GM10847 (cell line): Measurements from ENCODE around the gene TLL1.

ENCODE experiments used
- POLR2A ChIP-seq: IDR thresholded peaks from 2 replicates; pipeline ENCODE4 v1.6.1; 2011; ENCODE audit not compliant: insufficient read length; ENCODE audit errors: extremely low read depth

The TLL1 gene

DNA sequence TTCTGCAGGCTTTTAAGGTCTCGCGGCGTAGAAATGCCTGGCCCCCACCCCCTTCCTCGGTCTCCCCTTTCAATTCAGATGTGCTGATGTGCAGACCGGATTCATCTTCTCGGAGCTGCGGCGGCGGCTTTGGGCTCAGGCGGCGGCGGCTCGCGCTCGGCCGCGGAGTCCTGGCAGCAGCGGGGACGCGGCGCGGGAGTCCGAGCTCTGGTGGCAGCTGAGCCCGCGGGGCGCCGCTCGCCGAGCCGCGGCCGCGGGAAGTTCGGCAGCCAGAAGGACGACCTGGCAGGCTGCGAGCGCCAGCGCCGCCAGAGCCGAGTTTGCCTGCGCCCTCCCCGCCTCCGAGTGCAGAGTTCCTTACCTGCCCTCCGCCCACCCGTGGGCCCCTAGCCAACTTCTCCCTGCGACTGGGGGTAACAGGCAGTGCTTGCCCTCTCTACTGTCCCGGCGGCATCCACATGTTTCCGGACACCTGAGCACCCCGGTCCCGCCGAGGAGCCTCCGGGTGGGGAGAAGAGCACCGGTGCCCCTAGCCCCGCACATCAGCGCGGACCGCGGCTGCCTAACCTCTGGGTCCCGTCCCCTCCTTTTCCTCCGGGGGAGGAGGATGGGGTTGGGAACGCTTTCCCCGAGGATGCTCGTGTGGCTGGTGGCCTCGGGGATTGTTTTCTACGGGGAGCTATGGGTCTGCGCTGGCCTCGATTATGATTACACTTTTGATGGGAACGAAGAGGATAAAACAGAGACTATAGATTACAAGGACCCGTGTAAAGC lies 448 bp downstream of the TLL1 start:
- TF ChIP-seq POLR2A = no peak

GRCh38 chr4:165874072-165874790 lies 1.2 kb downstream of the TLL1 start:
- no peak for TF ChIP-seq POLR2A

DNA sequence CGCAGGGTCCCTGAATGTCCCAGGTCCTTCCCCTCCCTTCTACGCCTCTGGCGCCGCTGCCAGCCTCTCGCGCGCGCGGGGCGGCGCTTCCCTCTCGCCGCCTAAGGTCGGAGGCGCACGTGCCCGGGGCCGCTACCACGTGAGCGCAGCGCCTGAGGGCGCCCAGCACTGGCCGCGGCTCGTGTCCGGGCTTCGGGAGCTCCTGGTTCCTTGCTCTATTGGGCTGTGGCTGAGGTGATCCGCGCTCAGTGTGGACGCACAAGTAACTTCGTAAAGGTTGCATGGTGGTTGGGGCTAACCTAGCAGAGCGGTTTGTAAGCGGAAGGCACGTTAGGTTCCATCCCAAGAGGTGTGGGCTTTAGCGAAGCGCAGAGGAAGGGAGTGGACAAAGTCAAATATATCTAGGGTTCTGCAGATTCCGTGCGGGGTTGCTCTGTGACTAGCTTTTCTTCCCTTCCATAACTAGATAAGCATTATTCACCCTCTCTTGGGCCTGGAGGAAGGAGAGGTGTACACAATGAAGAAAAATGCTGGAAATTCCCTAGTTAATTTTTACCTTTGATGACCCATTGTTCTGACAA lies 1.8 kb downstream of the TLL1 start:
- TF ChIP-seq POLR2A = no peak

DNA sequence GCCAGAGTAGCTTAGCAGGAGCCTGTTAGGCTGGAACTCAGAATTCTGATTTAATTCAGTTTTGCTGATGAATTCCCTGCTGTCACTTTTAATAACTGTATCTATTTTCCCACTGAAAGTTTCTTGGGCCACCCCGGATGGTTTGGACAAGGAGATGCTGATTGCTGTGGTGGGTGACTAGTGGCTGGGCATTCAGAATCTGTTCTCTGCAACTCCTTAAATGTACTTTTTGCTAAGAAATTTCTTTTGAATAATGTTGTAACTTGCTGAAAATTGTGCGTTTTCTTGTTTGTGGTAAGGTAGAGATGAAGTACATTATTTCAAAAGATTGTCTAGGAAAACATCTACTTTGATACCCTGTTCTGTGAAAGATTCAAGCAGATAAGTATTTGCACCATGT lies 2.4 kb downstream of the TLL1 start:
- TF ChIP-seq POLR2A = no peak

GRCh38 chr4:165877286-165877685 lies 4.2 kb downstream of the TLL1 start:
- no peak for TF ChIP-seq POLR2A

DNA sequence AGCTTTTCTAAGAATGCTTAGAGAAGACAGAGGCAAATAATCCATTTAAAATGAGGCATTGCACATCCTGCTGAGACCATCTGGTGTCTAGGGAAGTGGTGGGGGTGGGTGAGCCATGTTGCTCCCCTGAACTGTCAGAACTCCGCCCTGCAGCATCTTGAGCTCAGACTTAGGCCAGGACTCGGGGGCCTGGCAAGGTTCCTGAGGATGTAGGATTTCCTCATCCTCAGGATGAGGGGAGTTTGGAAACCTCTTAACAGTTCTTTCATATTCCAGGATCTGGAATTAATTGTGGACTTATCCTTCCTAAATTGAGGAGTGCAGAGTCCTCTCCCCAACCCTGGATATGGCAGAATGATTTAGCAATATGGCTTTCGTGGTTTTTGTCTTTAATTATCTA lies 6.6 kb downstream of the TLL1 start:
- TF ChIP-seq POLR2A = no peak

DNA sequence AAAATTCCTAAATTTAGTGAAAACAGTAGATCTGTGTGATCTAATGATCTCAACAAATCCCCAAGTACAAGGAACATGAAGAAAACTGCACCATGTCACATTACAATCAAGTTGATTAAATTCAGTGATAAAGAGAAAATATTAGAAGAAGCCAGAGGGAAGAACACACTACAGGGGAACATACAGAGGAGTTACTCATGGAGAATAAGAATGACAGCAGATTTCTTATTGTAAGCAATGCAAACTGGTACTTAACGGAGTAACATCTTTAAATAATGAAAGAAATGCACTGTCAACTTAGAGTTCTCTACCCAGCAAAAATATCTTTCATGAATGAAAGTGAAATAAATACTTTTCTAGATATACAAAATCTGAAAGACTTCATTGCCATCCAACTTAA lies 21.1 kb downstream of the TLL1 start:
- TF ChIP-seq POLR2A = no peak

- TF ChIP-seq POLR2A = no peak
Measured at GRCh38 chr4:165905405-165906027, 32.5 kb downstream of the TLL1 start.

DNA sequence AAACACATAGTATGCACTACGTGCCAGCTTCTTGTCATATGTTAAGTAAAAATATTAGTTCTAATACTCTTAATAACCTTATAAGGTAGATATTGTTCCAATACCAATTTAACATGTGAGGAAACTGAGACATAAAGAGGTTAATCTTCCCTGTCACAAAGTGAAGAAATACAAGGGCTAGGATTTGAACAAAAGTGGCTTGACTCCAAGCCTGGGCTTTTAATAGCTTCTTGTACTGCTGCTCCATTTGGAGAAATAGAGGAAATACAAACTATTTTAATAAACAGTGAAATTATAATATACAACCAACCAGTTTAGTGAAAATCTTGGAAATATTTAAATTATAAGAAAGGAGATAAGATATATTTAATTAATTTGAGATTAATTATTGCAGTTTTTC lies 33.2 kb downstream of the TLL1 start:
- TF ChIP-seq POLR2A = no peak

DNA sequence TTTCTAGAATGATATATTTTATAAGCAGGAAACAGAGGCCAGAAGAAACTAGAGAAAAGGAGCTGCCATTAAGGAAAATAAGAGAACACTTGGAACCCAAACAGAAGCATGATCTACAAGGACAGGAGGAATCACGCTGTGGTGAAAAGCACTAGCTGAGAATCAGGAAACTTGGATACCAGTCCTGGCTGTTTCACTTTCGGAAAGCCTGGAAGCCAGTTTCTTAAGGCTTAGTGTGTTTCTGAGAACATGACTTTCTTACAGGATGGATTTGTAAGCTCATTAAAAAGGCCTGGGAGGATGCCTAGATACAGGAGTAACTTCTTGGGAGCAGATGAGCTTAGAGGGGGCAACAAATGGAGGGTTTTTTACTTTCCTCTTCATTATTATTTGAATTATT lies 36.9 kb downstream of the TLL1 start:
- TF ChIP-seq POLR2A = no peak

GRCh38 chr4:165915215-165915614 lies 42.2 kb downstream of the TLL1 start:
- TF ChIP-seq POLR2A = no peak

DNA sequence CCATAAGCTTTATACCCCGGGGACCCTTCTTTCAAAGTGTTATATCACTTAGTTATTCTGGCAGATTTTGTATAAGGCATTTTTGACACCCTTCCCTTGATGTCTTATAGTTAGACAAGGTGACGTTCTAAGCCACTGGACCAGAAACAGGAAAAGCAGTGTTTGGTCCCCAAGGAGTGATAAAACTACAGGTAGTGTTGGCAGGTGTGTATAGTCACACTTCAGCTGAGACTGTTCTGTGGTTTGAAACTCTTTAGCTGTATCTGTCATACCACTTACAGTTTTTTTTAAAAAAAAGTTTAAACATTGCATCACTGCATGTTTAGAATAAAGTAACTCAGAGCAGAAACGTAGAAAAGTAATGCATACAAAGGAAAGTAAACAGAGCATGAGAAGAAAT lies 48.5 kb downstream of the TLL1 start:
- no peak for TF ChIP-seq POLR2A

DNA sequence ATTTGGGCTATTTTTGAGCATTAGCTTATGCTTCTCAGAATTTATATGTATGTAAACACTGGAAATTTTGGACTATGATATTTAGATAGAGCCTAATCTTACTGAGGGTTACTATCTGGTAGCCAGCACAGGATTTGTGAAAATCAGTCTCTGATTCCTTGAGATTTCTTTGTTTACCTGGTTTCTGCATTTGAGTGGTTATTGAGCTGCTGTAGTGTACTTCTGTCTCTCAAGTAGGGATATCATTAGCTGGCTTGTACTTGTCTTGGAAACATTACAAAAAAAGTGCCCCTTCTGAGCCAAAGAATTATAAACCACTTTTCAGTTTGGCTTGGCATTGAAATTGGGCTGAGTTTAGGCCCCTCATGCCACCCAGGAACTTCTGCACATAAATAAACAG lies 49.7 kb downstream of the TLL1 start:
- no peak for TF ChIP-seq POLR2A

DNA sequence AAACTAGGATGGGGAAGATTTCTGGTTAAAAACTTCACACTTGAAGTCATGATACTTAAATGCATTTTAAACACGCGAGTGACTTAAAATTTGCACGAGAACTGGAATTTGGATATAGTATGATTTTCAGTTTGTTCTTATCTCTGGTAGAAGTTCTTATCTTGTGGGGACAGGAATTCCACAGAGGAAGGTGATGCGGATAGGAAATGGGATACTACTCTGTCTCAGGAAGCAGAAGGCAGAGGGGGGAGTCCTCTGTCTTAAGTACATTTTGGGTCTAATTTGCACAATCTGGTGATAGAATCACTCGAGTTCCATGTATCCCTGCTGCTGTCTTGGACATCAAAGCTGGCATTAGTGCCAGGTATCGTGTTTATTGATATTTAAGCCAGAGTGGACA lies 53.3 kb downstream of the TLL1 start:
- no peak for TF ChIP-seq POLR2A

GRCh38 chr4:165927366-165927765 lies 54.3 kb downstream of the TLL1 start:
- TF ChIP-seq POLR2A = no peak

- TF ChIP-seq POLR2A = no peak
Measured at GRCh38 chr4:165927815-165928214, 54.8 kb downstream of the TLL1 start.
